Mucosa of stomach (tissue), 1 donor: Measurements from ENCODE around the gene ESRRA.

Experiments used
- H3K27me3 ChIP-seq: one replicate; pipeline ENCODE4 v1.7.0; 2013; ENCODE audit warnings: mild to moderate bottlenecking, low read length; ENCODE audit not compliant: control insufficient read depth, insufficient read depth
- H3K36me3 ChIP-seq: one replicate; pipeline ENCODE4 v1.7.0; 2013; ENCODE audit warnings: low read length; ENCODE audit not compliant: control insufficient read depth, insufficient read depth
- H3K4me1 ChIP-seq: one replicate; pipeline ENCODE4 v1.7.0; 2013; ENCODE audit warnings: mild to moderate bottlenecking, low read length; ENCODE audit not compliant: control insufficient read depth, insufficient read depth
- H3K4me3 ChIP-seq: one replicate; pipeline ENCODE4 v1.7.0; 2013; ENCODE audit warnings: low read length
- H3K9ac ChIP-seq: one replicate; pipeline ENCODE4 v1.7.0; 2013; ENCODE audit warnings: mild to moderate bottlenecking, low read length, moderate library complexity
- H3K9me3 ChIP-seq: one replicate; pipeline ENCODE4 v1.7.0; 2013; ENCODE audit warnings: mild to moderate bottlenecking, low read length, moderate library complexity; ENCODE audit not compliant: control insufficient read depth
- donor health status: Pancreatic carcinoma.

Gene ESRRA

GRCh38 chr11:64357904-64358535 lies 52.7 kb downstream of the ESRRA start:
- peaks cover 59% of the 10 kb centered on the region for H3K4me1 ChIP-seq
- peaks cover 13% of the 10 kb centered on the region for H3K36me3 ChIP-seq
- H3K4me3 ChIP-seq, result peak overlapping the region; percentile 51
- peak overlapping the region; percentile 83 for H3K9ac ChIP-seq
- no peaks in the 10 kb centered on the region for H3K27me3 ChIP-seq
- no peaks in the 10 kb centered on the region for H3K9me3 ChIP-seq

- H3K9ac ChIP-seq, result peak overlapping the region; percentile 83
- H3K27me3 ChIP-seq, result no peaks in the 10 kb centered on the region
- peak overlapping the region; percentile 51 for H3K4me3 ChIP-seq
- no peaks in the 10 kb centered on the region for H3K9me3 ChIP-seq
- peaks cover 13% of the 10 kb centered on the region for H3K36me3 ChIP-seq
- peaks cover 59% of the 10 kb centered on the region for H3K4me1 ChIP-seq
Observed at GRCh38 chr11:64358536-64358906, 53.2 kb downstream of the ESRRA start.

GRCh38 chr11:64358907-64359711 lies 53.8 kb downstream of the ESRRA start, which contains the start of gene RPS6KA4:
Gene RPS6KA4, plus strand, starts transcription at chr11:64359162. Its CDS starts 74 bp downstream, at chr11:64359236.
- H3K9me3 ChIP-seq, result no peaks in the 10 kb centered on the region
- no peaks in the 10 kb centered on the region for H3K27me3 ChIP-seq
- peaks cover 59% of the 10 kb centered on the region for H3K4me1 ChIP-seq
- peak within 1 kb of the TSS; percentile 89 for H3K4me3 ChIP-seq
- peaks cover 13% of the 10 kb centered on the region for H3K36me3 ChIP-seq
- peak within 1 kb of the TSS; percentile 83 for H3K9ac ChIP-seq

GRCh38 chr11:64359712-64360445 lies 54.6 kb downstream of the ESRRA start:
- peaks cover 14% of the 10 kb centered on the region for H3K36me3 ChIP-seq
- H3K4me3 ChIP-seq, result peak overlapping the region; percentile 89
- H3K27me3 ChIP-seq, result no peaks in the 10 kb centered on the region
- peak overlapping the region; percentile 83 for H3K9ac ChIP-seq
- no peaks in the 10 kb centered on the region for H3K9me3 ChIP-seq
- peaks cover 55% of the 10 kb centered on the region for H3K4me1 ChIP-seq

GRCh38 chr11:64360448-64360921 lies 55.2 kb downstream of the ESRRA start:
- H3K4me3 ChIP-seq, result no peak overlapping the region
- H3K36me3 ChIP-seq, result peaks cover 19% of the 10 kb centered on the region
- peaks cover 49% of the 10 kb centered on the region for H3K4me1 ChIP-seq
- H3K9ac ChIP-seq, result no peak overlapping the region
- H3K27me3 ChIP-seq, result no peaks in the 10 kb centered on the region
- H3K9me3 ChIP-seq, result no peaks in the 10 kb centered on the region

GRCh38 chr11:64361659-64362058 lies 56.3 kb downstream of the ESRRA start:
- Histone ChIP-seq H3K36me3 (peaks cover 19% of the 10 kb centered on the region), H3K4me3 (no peak overlapping the region), H3K27me3 (no peaks in the 10 kb centered on the region), H3K9me3 (no peaks in the 10 kb centered on the region), H3K9ac (no peak overlapping the region), H3K4me1 (peaks cover 41% of the 10 kb centered on the region)

- Histone ChIP-seq H3K4me3 (no peak overlapping the region), H3K27me3 (no peaks in the 10 kb centered on the region), H3K36me3 (peaks cover 19% of the 10 kb centered on the region), H3K9ac (no peak overlapping the region), H3K4me1 (peaks cover 34% of the 10 kb centered on the region), H3K9me3 (no peaks in the 10 kb centered on the region)
Observed at GRCh38 chr11:64362339-64362738, 57.0 kb downstream of the ESRRA start.

GRCh38 chr11:64364435-64364834 lies 59.1 kb downstream of the ESRRA start:
- Histone ChIP-seq H3K36me3 (peaks cover 19% of the 10 kb centered on the region), H3K4me3 (no peak overlapping the region)

GRCh38 chr11:64364911-64365310 lies 59.6 kb downstream of the ESRRA start:
- H3K4me3 ChIP-seq, result no peak overlapping the region
- peaks cover 13% of the 10 kb centered on the region for H3K4me1 ChIP-seq
- H3K9me3 ChIP-seq, result no peaks in the 10 kb centered on the region
- no peaks in the 10 kb centered on the region for H3K27me3 ChIP-seq
- H3K36me3 ChIP-seq, result peaks cover 22% of the 10 kb centered on the region
- no peak overlapping the region for H3K9ac ChIP-seq

More at GRCh38 chr11:64364435-64364834, 59.1 kb downstream of the ESRRA start:
- H3K9ac ChIP-seq, result no peak overlapping the region
- no peaks in the 10 kb centered on the region for H3K9me3 ChIP-seq
- H3K4me1 ChIP-seq, result peaks cover 18% of the 10 kb centered on the region
- H3K27me3 ChIP-seq, result no peaks in the 10 kb centered on the region
